ENCODE results near the gene TNFAIP8.

The TNFAIP8 gene

GRCh38 chr5:119358901-119359603 lies 3.2 kb downstream of the TNFAIP8 start:
- Histone ChIP-seq H3K36me3 (ENCODE audit: low read depth) (no peaks in the 10 kb centered on the region), H3K9me3 (ENCODE audit: severe bottlenecking) (no peaks in the 10 kb centered on the region), H3K27ac (ENCODE audit: poor library complexity, severe bottlenecking) (peak overlapping the region; percentile 90), H3K4me3 (ENCODE audit: severe bottlenecking) (no peak overlapping the region), H3K4me1 (ENCODE audit: insufficient read depth, poor library complexity, severe bottlenecking) (peaks cover 56% of the 10 kb centered on the region), H3K27me3 (ENCODE audit: insufficient read depth, poor library complexity, severe bottlenecking) (no peaks in the 10 kb centered on the region)
- no peak for TF ChIP-seq CTCF (IDR thresholded peaks at IDR 0.05; ENCODE audit: poor library complexity, severe bottlenecking)
- no peak for DNase-seq (ENCODE audit: low spot score)
- no peak for ATAC-seq (ENCODE audit: low read depth)

- DNase-seq (ENCODE audit: low spot score), result no peak
- peaks cover 49% of the 10 kb centered on the region for H3K4me1 ChIP-seq (ENCODE audit: insufficient read depth, poor library complexity, severe bottlenecking)
- H3K36me3 ChIP-seq (ENCODE audit: low read depth), result no peaks in the 10 kb centered on the region
- no peaks in the 10 kb centered on the region for H3K9me3 ChIP-seq (ENCODE audit: severe bottlenecking)
- no peak for ATAC-seq (ENCODE audit: low read depth)
- no peak for TF ChIP-seq CTCF (IDR thresholded peaks at IDR 0.05; ENCODE audit: poor library complexity, severe bottlenecking)
- no peak overlapping the region for H3K4me3 ChIP-seq (ENCODE audit: severe bottlenecking)
- no peaks in the 10 kb centered on the region for H3K27me3 ChIP-seq (ENCODE audit: insufficient read depth, poor library complexity, severe bottlenecking)
- peak overlapping the region; percentile 90 for H3K27ac ChIP-seq (ENCODE audit: poor library complexity, severe bottlenecking)
Observed at GRCh38 chr5:119359737-119360413, 4.1 kb downstream of the TNFAIP8 start.

- peaks cover 55% of the 10 kb centered on the region for H3K4me1 ChIP-seq (ENCODE audit: insufficient read depth, poor library complexity, severe bottlenecking)
- H3K27ac ChIP-seq (ENCODE audit: poor library complexity, severe bottlenecking), result peak overlapping the region; percentile 90
- ATAC-seq (ENCODE audit: low read depth) (peak; percentile 79), DNase-seq (ENCODE audit: low spot score) (peak; percentile 78)
- no peak overlapping the region for H3K4me3 ChIP-seq (ENCODE audit: severe bottlenecking)
- no peaks in the 10 kb centered on the region for H3K27me3 ChIP-seq (ENCODE audit: insufficient read depth, poor library complexity, severe bottlenecking)
- no peaks in the 10 kb centered on the region for H3K36me3 ChIP-seq (ENCODE audit: low read depth)
- no peak for TF ChIP-seq CTCF (IDR thresholded peaks at IDR 0.05; ENCODE audit: poor library complexity, severe bottlenecking)
- H3K9me3 ChIP-seq (ENCODE audit: severe bottlenecking), result no peaks in the 10 kb centered on the region
Observed at GRCh38 chr5:119360905-119361593, 5.2 kb downstream of the TNFAIP8 start.

GRCh38 chr5:119361594-119362125 lies 5.8 kb downstream of the TNFAIP8 start:
- Histone ChIP-seq H3K9me3 (ENCODE audit: severe bottlenecking) (no peaks in the 10 kb centered on the region), H3K27ac (ENCODE audit: poor library complexity, severe bottlenecking) (peak overlapping the region; percentile 90), H3K4me3 (ENCODE audit: severe bottlenecking) (no peak overlapping the region), H3K36me3 (ENCODE audit: low read depth) (no peaks in the 10 kb centered on the region), H3K4me1 (ENCODE audit: insufficient read depth, poor library complexity, severe bottlenecking) (peaks cover 56% of the 10 kb centered on the region), H3K27me3 (ENCODE audit: insufficient read depth, poor library complexity, severe bottlenecking) (no peaks in the 10 kb centered on the region)
- TF ChIP-seq CTCF (IDR thresholded peaks at IDR 0.05; ENCODE audit: poor library complexity, severe bottlenecking), result no peak
- ATAC-seq (ENCODE audit: low read depth), result no peak; the same call in 2 of the 3 replicates
- no peak for DNase-seq (ENCODE audit: low spot score)
